ENCODE results near the gene MEF2C. TPM values are rescaled to one million over a fixed set of nuclear protein-coding genes. Genes with fewer than 3 reads are reported as not detected.

Gene MEF2C
- total RNA-seq, 2 donors from 2014 or later, result 13.9 to 44.0 TPM

GRCh38 chr5:88674356-88675167 is 208.4 kb downstream of the MEF2C start:
- Histone ChIP-seq H3K27ac (no peak overlapping the region), H3K9me3 (no peaks in the 10 kb centered on the region), H3K4me1 (replicated peaks) (no peaks in the 10 kb centered on the region), H3K27me3 (replicated peaks; ENCODE audit: insufficient read depth) (peaks cover 61% of the 10 kb centered on the region), H3K36me3 (no peaks in the 10 kb centered on the region), H3K4me3 (no peak overlapping the region)
- WGBS, result 3% methylated on average over 78 of the region's 78 CpGs
- TF ChIP-seq POLR2AphosphoS5 (IDR thresholded peaks at IDR 0.05), result no peak
- TF ChIP-seq CTCF (IDR thresholded peaks at IDR 0.05), result no peak
- TF ChIP-seq POLR2A (IDR thresholded peaks at IDR 0.05), result no peak
- no peak for DNase-seq (ENCODE audit: low spot score)
- intact Hi-C loops (cut with DNase I), result loop anchor here (5.0 kb wide), 1 partner anchor 532 kb away; no protein-coding TSS in a partner anchor

GRCh38 chr5:88673253-88674105 is 209.5 kb downstream of the MEF2C start:
- TF ChIP-seq POLR2AphosphoS5 (IDR thresholded peaks at IDR 0.05) (no peak), POLR2A (IDR thresholded peaks at IDR 0.05) (no peak), CTCF (IDR thresholded peaks at IDR 0.05) (no peak)
- Histone ChIP-seq H3K27me3 (replicated peaks; ENCODE audit: insufficient read depth) (peaks cover 55% of the 10 kb centered on the region), H3K4me3 (no peak overlapping the region), H3K36me3 (no peaks in the 10 kb centered on the region), H3K27ac (no peak overlapping the region), H3K4me1 (replicated peaks) (no peaks in the 10 kb centered on the region), H3K9me3 (no peaks in the 10 kb centered on the region)
- no peak for DNase-seq (ENCODE audit: low spot score)
- intact Hi-C loops (cut with DNase I), result no loop called here
- WGBS, result 5% methylated on average over 15 of the region's 15 CpGs

- Histone ChIP-seq H3K27ac (no peak overlapping the region), H3K4me1 (replicated peaks) (no peaks in the 10 kb centered on the region), H3K4me3 (no peak overlapping the region), H3K27me3 (replicated peaks; ENCODE audit: insufficient read depth) (peaks cover 55% of the 10 kb centered on the region), H3K9me3 (no peaks in the 10 kb centered on the region), H3K36me3 (no peaks in the 10 kb centered on the region)
- no peak for TF ChIP-seq POLR2A (IDR thresholded peaks at IDR 0.05)
- no peak for TF ChIP-seq CTCF (IDR thresholded peaks at IDR 0.05)
- TF ChIP-seq POLR2AphosphoS5 (IDR thresholded peaks at IDR 0.05), result no peak
- intact Hi-C loops (cut with DNase I), result no loop called here
- WGBS, result 6% methylated on average over 24 of the region's 39 CpGs
- DNase-seq (ENCODE audit: low spot score), result no peak
These were observed 210.2 kb downstream of the MEF2C start for GRCh38 chr5:88672644-88673252.

- WGBS, result 9% methylated on average over 25 of the region's 25 CpGs
- intact Hi-C loops (cut with DNase I), result no loop called here
- no peak for TF ChIP-seq CTCF (IDR thresholded peaks at IDR 0.05)
- no peak for TF ChIP-seq POLR2AphosphoS5 (IDR thresholded peaks at IDR 0.05)
- no peak for TF ChIP-seq POLR2A (IDR thresholded peaks at IDR 0.05)
- Histone ChIP-seq H3K27ac (no peak overlapping the region), H3K9me3 (no peaks in the 10 kb centered on the region), H3K36me3 (no peaks in the 10 kb centered on the region), H3K4me3 (no peak overlapping the region), H3K4me1 (replicated peaks) (no peaks in the 10 kb centered on the region), H3K27me3 (replicated peaks; ENCODE audit: insufficient read depth) (peaks cover 59% of the 10 kb centered on the region)
- no peak for DNase-seq (ENCODE audit: low spot score)
These were observed 211.2 kb downstream of the MEF2C start for GRCh38 chr5:88671505-88672499.
